ENCODE measurements around the gene MS4A2.

DNA sequence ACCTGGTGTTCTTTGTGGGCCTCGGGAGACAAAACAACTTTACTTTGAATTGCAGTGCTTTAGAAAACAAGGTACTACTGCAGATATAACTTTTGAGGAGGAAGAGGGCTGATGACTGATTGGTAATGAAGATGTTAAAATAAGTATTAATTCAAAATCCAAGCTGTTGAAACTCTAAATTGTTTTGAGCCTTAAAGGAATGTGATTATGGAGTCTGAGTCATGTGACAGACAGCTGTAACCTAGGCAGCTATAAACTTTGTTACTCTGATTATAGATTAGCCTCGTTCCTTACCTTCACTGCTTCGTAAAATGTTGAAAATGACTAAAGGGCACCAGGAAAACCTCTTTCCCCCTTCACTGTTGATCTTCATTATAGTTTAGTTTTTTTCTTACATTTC lies 43.4 kb downstream of the MS4A2 start:
- no peak for TF ChIP-seq EP300 (IDR thresholded peaks at IDR 0.05)
- TF ChIP-seq, protein P1, sequence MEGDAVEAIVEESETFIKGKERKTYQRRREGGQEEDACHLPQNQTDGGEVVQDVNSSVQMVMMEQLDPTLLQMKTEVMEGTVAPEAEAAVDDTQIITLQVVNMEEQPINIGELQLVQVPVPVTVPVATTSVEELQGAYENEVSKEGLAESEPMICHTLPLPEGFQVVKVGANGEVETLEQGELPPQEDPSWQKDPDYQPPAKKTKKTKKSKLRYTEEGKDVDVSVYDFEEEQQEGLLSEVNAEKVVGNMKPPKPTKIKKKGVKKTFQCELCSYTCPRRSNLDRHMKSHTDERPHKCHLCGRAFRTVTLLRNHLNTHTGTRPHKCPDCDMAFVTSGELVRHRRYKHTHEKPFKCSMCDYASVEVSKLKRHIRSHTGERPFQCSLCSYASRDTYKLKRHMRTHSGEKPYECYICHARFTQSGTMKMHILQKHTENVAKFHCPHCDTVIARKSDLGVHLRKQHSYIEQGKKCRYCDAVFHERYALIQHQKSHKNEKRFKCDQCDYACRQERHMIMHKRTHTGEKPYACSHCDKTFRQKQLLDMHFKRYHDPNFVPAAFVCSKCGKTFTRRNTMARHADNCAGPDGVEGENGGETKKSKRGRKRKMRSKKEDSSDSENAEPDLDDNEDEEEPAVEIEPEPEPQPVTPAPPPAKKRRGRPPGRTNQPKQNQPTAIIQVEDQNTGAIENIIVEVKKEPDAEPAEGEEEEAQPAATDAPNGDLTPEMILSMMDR (IDR thresholded peaks at IDR 0.05): no peak
